Measurements from ENCODE around the gene LRRC70.

Gene LRRC70

DNA sequence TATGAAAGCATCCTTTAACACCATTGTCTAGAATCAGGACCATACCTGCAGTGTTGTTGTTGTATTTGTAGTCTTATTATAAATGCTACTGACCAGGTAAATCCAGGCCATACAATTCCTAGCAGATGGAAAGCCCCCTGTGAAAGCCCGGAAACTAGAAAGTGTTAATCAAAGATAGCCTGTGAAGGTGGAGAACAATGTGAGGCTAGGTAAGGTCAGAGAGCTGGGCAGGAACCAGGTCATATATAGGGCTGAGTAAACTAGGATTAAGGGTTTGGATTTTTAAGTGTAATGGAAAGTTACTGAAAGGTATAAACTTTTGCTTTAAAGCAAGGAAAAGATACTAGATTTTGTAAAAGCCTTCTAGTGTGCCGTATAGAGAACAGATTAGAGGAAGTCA is 6.7 kb downstream of the LRRC70 start:
- no peak overlapping the region for H3K4me3 ChIP-seq (ENCODE audit: low read depth, low read length)
- no peak overlapping the region for H3K4me2 ChIP-seq (ENCODE audit: low read length)
- no peaks in the 10 kb centered on the region for H3K79me2 ChIP-seq
- no peak overlapping the region for H3K27ac ChIP-seq
- no peak overlapping the region for H3K9ac ChIP-seq
- no peaks in the 10 kb centered on the region for H3K9me3 ChIP-seq (ENCODE audit: control insufficient read depth, low read length)
- TF ChIP-seq, protein P1, sequence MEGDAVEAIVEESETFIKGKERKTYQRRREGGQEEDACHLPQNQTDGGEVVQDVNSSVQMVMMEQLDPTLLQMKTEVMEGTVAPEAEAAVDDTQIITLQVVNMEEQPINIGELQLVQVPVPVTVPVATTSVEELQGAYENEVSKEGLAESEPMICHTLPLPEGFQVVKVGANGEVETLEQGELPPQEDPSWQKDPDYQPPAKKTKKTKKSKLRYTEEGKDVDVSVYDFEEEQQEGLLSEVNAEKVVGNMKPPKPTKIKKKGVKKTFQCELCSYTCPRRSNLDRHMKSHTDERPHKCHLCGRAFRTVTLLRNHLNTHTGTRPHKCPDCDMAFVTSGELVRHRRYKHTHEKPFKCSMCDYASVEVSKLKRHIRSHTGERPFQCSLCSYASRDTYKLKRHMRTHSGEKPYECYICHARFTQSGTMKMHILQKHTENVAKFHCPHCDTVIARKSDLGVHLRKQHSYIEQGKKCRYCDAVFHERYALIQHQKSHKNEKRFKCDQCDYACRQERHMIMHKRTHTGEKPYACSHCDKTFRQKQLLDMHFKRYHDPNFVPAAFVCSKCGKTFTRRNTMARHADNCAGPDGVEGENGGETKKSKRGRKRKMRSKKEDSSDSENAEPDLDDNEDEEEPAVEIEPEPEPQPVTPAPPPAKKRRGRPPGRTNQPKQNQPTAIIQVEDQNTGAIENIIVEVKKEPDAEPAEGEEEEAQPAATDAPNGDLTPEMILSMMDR (IDR thresholded peaks at IDR 0.05), result no peak
- no peaks in the 10 kb centered on the region for H3K4me1 ChIP-seq
- no peak overlapping the region for H2AFZ ChIP-seq
- H3K36me3 ChIP-seq (ENCODE audit: control insufficient read depth, insufficient read depth, low read length), result no peaks in the 10 kb centered on the region
- no peaks in the 10 kb centered on the region for H3K27me3 ChIP-seq (ENCODE audit: control insufficient read depth, insufficient read depth, low read length)

DNA sequence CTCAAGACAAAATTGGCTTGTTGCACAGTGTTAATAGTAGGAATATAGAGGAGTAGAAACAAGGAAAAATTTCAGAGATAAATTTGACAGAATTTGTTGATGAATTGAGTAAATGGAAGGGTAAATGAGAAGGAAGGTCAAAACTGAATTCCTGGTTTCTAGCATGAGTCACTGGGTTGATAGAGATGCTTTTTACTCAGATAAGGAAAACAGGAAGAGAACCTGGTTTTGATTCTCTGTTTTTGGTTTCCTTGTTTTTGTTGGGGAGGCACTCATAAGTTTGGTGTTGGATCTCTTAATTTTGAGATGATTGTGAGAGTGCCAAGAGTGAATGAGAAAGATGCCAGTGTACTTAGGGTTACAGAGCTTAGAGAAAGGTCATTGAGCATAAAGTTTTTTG is 7.1 kb downstream of the LRRC70 start:
- TF ChIP-seq, protein P1 (IDR thresholded peaks at IDR 0.05), result no peak
- Histone ChIP-seq H3K4me2 (ENCODE audit: low read length) (no peak overlapping the region), H3K36me3 (ENCODE audit: control insufficient read depth, insufficient read depth, low read length) (no peaks in the 10 kb centered on the region), H3K27me3 (ENCODE audit: control insufficient read depth, insufficient read depth, low read length) (no peaks in the 10 kb centered on the region), H3K79me2 (no peaks in the 10 kb centered on the region), H3K9ac (no peak overlapping the region), H3K4me1 (no peaks in the 10 kb centered on the region), H3K27ac (no peak overlapping the region), H3K4me3 (ENCODE audit: low read depth, low read length) (no peak overlapping the region), H3K9me3 (ENCODE audit: control insufficient read depth, low read length) (no peaks in the 10 kb centered on the region), H2AFZ (no peak overlapping the region)

DNA sequence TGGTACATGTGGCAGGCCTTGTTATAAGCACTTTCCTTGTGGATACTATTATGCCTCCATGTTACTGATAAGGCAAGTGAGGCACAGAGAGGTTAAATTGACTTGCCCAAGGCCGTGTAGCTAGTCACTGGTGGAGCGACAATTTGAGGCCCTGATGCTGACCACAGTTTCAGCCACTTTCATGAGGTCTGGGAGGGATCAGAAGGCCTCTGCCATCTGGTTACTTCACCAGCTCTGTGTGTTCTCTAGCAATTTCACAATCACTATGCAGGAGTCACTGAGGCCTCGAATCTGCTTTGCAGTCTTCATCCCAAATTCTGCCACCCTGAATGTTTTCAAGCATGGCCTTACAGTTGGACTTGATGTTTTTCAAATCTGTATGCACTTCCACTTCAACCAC is 9.1 kb downstream of the LRRC70 start:
- no peak overlapping the region for H3K4me3 ChIP-seq (ENCODE audit: low read depth, low read length)
- H3K79me2 ChIP-seq, result no peaks in the 10 kb centered on the region
- no peaks in the 10 kb centered on the region for H3K36me3 ChIP-seq (ENCODE audit: control insufficient read depth, insufficient read depth, low read length)
- H3K4me1 ChIP-seq, result no peaks in the 10 kb centered on the region
- no peaks in the 10 kb centered on the region for H3K9me3 ChIP-seq (ENCODE audit: control insufficient read depth, low read length)
- TF ChIP-seq, protein P1 (IDR thresholded peaks at IDR 0.05), result no peak
- no peak overlapping the region for H2AFZ ChIP-seq
- no peak overlapping the region for H3K27ac ChIP-seq
- H3K9ac ChIP-seq, result no peak overlapping the region
- no peak overlapping the region for H3K4me2 ChIP-seq (ENCODE audit: low read length)
- no peaks in the 10 kb centered on the region for H3K27me3 ChIP-seq (ENCODE audit: control insufficient read depth, insufficient read depth, low read length)

DNA sequence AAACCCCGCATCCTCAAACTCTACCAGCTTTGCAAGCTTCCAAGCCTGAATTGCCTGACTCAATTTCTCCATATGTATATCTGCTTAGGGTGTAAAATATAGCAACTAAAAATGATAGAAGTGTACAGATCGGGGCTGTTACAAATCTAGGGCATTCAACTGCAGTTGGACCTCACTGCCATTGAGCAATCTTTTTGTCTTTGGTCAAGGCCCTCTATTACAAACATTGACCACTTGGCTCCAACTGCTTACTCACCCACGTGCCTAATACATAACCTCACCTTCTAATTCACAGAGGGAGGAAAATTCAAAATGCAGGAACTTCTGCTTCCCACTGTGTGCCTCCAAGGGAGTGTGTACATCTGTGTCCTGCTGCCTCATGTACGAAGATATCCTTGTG is 10.0 kb downstream of the LRRC70 start:
- Histone ChIP-seq H2AFZ (no peak overlapping the region), H3K4me1 (no peaks in the 10 kb centered on the region), H3K27ac (no peak overlapping the region), H3K27me3 (ENCODE audit: control insufficient read depth, insufficient read depth, low read length) (no peaks in the 10 kb centered on the region), H3K4me3 (ENCODE audit: low read depth, low read length) (no peak overlapping the region), H3K9ac (no peak overlapping the region), H3K36me3 (ENCODE audit: control insufficient read depth, insufficient read depth, low read length) (no peaks in the 10 kb centered on the region), H3K79me2 (no peaks in the 10 kb centered on the region), H3K4me2 (ENCODE audit: low read length) (no peak overlapping the region), H3K9me3 (ENCODE audit: control insufficient read depth, low read length) (no peaks in the 10 kb centered on the region)
- TF ChIP-seq, protein P1 (IDR thresholded peaks at IDR 0.05), result no peak

DNA sequence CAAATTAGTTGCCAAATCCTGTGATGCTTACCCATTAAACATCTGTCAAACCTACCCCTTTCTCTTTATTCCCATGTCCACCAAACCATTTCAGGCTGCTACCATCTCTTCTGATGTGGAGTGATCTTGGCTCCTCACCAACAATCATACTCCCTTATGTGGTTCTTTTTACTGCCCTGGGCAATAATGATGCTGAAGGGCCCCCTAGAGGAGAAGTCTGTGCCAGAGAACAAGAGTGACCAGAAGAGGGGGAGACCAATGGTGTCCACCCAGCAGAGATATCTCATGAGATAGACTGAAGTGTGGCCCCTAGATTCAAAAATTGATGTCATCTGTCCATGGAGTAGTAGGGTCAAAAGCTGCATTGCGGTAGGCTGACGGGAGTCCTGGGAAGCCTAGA is 10.9 kb downstream of the LRRC70 start:
- no peak overlapping the region for H2AFZ ChIP-seq
- no peak overlapping the region for H3K9ac ChIP-seq
- no peaks in the 10 kb centered on the region for H3K79me2 ChIP-seq
- TF ChIP-seq, protein P1 (IDR thresholded peaks at IDR 0.05), result no peak
- no peak overlapping the region for H3K4me3 ChIP-seq (ENCODE audit: low read depth, low read length)
- no peaks in the 10 kb centered on the region for H3K9me3 ChIP-seq (ENCODE audit: control insufficient read depth, low read length)
- H3K27ac ChIP-seq, result no peak overlapping the region
- no peaks in the 10 kb centered on the region for H3K4me1 ChIP-seq
- H3K4me2 ChIP-seq (ENCODE audit: low read length), result no peak overlapping the region
- H3K36me3 ChIP-seq (ENCODE audit: control insufficient read depth, insufficient read depth, low read length), result no peaks in the 10 kb centered on the region
- no peaks in the 10 kb centered on the region for H3K27me3 ChIP-seq (ENCODE audit: control insufficient read depth, insufficient read depth, low read length)

Data from parathyroid adenoma (tissue), 2 donors.